Endothelial cell of umbilical vein (primary cell): ENCODE results near the gene FUBP3. TPM values are rescaled to one million over a fixed set of nuclear protein-coding genes. Genes with fewer than 3 reads are reported as not detected.

ENCODE experiments used
- BruUV-seq: library from RNA; stranded (reverse); fragments of 400-500 nt; replicated peaks from 2 replicates; lab custom pipeline; 2021; lab: Mats Ljungman, UMichigan
- CTCF ChIA-PET: fragments of 300-600, 350-600 bp; sonication (Branson Sonifier 250); formaldehyde crosslinking; loops from one replicate; lab custom pipeline; 2021; ENCODE audit warnings: antibody characterized with exemption, inconsistent platforms; lab: Charles Lee
- POLR2A ChIA-PET: fragments of 300-600, 350-600 bp; sonication (Branson Sonifier 250); formaldehyde crosslinking; loops from one replicate; lab custom pipeline; 2021; ENCODE audit warnings: antibody characterized with exemption, inconsistent platforms; lab: Charles Lee
- DNase-seq: peaks from one replicate; pipeline ENCODE4 v3.0.0-alpha.2; 2011; ENCODE audit warnings: low read depth, low spot score
- FAIRE-seq: peaks from 2 replicates; lab custom pipeline; 2011; peaks lifted over from hg19 to GRCh38; lab: Jason Lieb, UNC
- H2AFZ ChIP-seq: 2 replicates; pipeline ENCODE4 v1.6.0; 2012; ENCODE audit warnings: low read depth, low read length, control low read depth, inconsistent platforms
- H3K27ac ChIP-seq: 2 replicates; pipeline ENCODE4 v1.5.1; 2011; ENCODE audit warnings: low read depth, mild to moderate bottlenecking, control low read depth, low read length, moderate library complexity; ENCODE audit not compliant: insufficient read depth
- H3K27me3 ChIP-seq, 2 experiments: 2 replicates each; pipeline versions ENCODE4 v1.6.0 to v1.6.1; 2011; ENCODE audit warnings: low read length in 2 of 2, mixed read lengths in 1 of 2; ENCODE audit not compliant: control insufficient read depth in 2 of 2, insufficient read depth in 2 of 2
- H3K36me3 ChIP-seq, 2 experiments: 2 replicates in 1 of 2; 3 replicates in 1 of 2; pipeline ENCODE4 v1.5.1; 2011; ENCODE audit warnings: low read length in 2 of 2, mild to moderate bottlenecking in 1 of 2, moderate library complexity in 1 of 2; ENCODE audit not compliant: control insufficient read depth in 2 of 2, insufficient read depth in 2 of 2; ENCODE audit errors: extremely low read depth in 1 of 2
- H3K4me1 ChIP-seq: 3 replicates; pipeline ENCODE4 v1.5.1; 2011; ENCODE audit warnings: mild to moderate bottlenecking, low read length; ENCODE audit not compliant: control insufficient read depth, insufficient read depth; ENCODE audit errors: extremely low read depth
- H3K4me2 ChIP-seq: 2 replicates; pipeline ENCODE4 v1.6.1; 2011; ENCODE audit warnings: low read length, control low read depth, mixed read lengths; ENCODE audit not compliant: insufficient read depth
- H3K4me3 ChIP-seq, 3 experiments: fragments of 200-600 bp in 1 of 3; sonication (generic), shearing (Covaris generic) in 1 of 3; replicated peaks in 1 of 3; 2 replicates each; pipeline ENCODE4 v1.5.1; 2011 to 2016; ENCODE audit warnings: control low read depth in 3 of 3, low read length in 3 of 3, mild to moderate bottlenecking in 2 of 3, inconsistent platforms in 1 of 3, low read depth in 1 of 3, moderate library complexity in 1 of 3; ENCODE audit not compliant: insufficient read depth in 1 of 3
- H3K79me2 ChIP-seq: 2 replicates; pipeline ENCODE4 v1.6.0; 2012; ENCODE audit warnings: low read length, inconsistent platforms; ENCODE audit not compliant: control insufficient read depth, insufficient read depth
- H3K9ac ChIP-seq: replicated peaks from 2 replicates; pipeline ENCODE3; 2011; ENCODE audit warnings: low read length, control low read depth; ENCODE audit not compliant: insufficient read depth; ENCODE audit errors: extremely low read depth
- H3K9me1 ChIP-seq: replicated peaks from 3 replicates; pipeline ENCODE4 v1.6.0; 2011; ENCODE audit warnings: mild to moderate bottlenecking, low read length; ENCODE audit not compliant: control insufficient read depth, insufficient read depth; ENCODE audit errors: extremely low read depth
- H3K9me3 ChIP-seq: replicated peaks from 2 replicates; pipeline ENCODE4 v1.5.1; 2012; ENCODE audit warnings: low read length, inconsistent platforms; ENCODE audit not compliant: control insufficient read depth, insufficient read depth
- H4K20me1 ChIP-seq: replicated peaks from 2 replicates; pipeline ENCODE3; 2011; ENCODE audit warnings: mild to moderate bottlenecking, low read length; ENCODE audit not compliant: control insufficient read depth, insufficient read depth; ENCODE audit errors: extremely low read depth
- CTCF ChIP-seq, 2 donors: IDR thresholded peaks; 1 replicate in 1 of 2; 2 replicates in 1 of 2; pipeline ENCODE4 v1.5.1; 2011; ENCODE audit warnings: low read length in 2 of 2, mild to moderate bottlenecking in 2 of 2, moderate library complexity in 2 of 2, control low read depth in 1 of 2, inconsistent platforms in 1 of 2, low read depth in 1 of 2; ENCODE audit not compliant: insufficient read depth in 1 of 2; ENCODE audit errors: extremely low read depth in 1 of 2
- EZH2 ChIP-seq: IDR thresholded peaks from 2 replicates; pipeline ENCODE4 v1.6.1; 2012; ENCODE audit warnings: borderline replicate concordance, low read depth, mild to moderate bottlenecking, moderate library complexity, low read length, inconsistent platforms; ENCODE audit not compliant: severe bottlenecking
- FOS ChIP-seq: IDR thresholded peaks from 2 replicates; pipeline ENCODE4 v1.6.1; 2011; ENCODE audit warnings: mild to moderate bottlenecking, low read length, moderate library complexity, borderline replicate concordance; ENCODE audit not compliant: insufficient read depth
- GATA2 ChIP-seq: IDR thresholded peaks from 2 replicates; pipeline ENCODE4 v1.7.0; 2011; ENCODE audit warnings: low read depth, mild to moderate bottlenecking, moderate library complexity, mixed read lengths, low read length; ENCODE audit not compliant: insufficient read length, insufficient read depth
- JUN ChIP-seq: IDR thresholded peaks from 2 replicates; pipeline ENCODE4 v1.6.1; 2011; ENCODE audit warnings: borderline replicate concordance, low read depth; ENCODE audit not compliant: insufficient read length, insufficient read depth
- MAX ChIP-seq: IDR thresholded peaks from 2 replicates; pipeline ENCODE4 v1.6.1; 2011; ENCODE audit not compliant: insufficient read depth, insufficient read length
- MYC ChIP-seq: IDR thresholded peaks from one replicate; pipeline ENCODE4 v1.6.1; 2011; ENCODE audit warnings: mild to moderate bottlenecking, low read depth, low read length
- POLR2A ChIP-seq: IDR thresholded peaks from 2 replicates; pipeline ENCODE4 v1.6.1; 2012; ENCODE audit warnings: low read depth, mild to moderate bottlenecking, control low read depth, low read length
- POLR2AphosphoS5 ChIP-seq: IDR thresholded peaks from 2 replicates; pipeline ENCODE4 v1.6.1; 2012; ENCODE audit warnings: low read depth, mild to moderate bottlenecking, control low read depth, low read length, moderate library complexity; ENCODE audit not compliant: insufficient read depth
- dilution Hi-C: fragments of 300-500 bp; cut with MboI; formaldehyde crosslinking; loops from one replicate; pipeline ENCODE4 v1.15.0; 2019; ENCODE audit warnings: low sequenced_read_pairs; ENCODE audit not compliant: extremely low pct_ligation_motif_present
- intact Hi-C: fragments of 100-400 bp; cut with micrococcal nuclease; formaldehyde crosslinking; loops from one replicate; pipeline ENCODE4 v1.10.0; 2022
- polyA plus RNA-seq, 4 experiments: library from polyadenylated mRNA; depleted of rRNA in 3 of 4; stranded (reverse) in 3 of 4; unstranded in 1 of 4; fragments of >200 nt; gene quantifications; 2 replicates each; pipeline versions ENCODE4 v1.2.1 to v1.2.3, GENCODE V29; 2011 to 2012; ENCODE audit warnings: missing spikeins in 1 of 4
- total RNA-seq: library from RNA; stranded (reverse); gene quantifications from 2 replicates; pipeline ENCODE4 v1.2.3, GENCODE V29; 2021

FUBP3 gene
- total and polyA plus RNA-seq, 2 donors (not counting 3 experiments of a cell fraction or from before 2014, with no cell fraction given): 19.4 to 50.9 TPM

GRCh38 chr9:130608554-130609134 is 29.3 kb downstream of the FUBP3 start:
- BruUV-seq: no TSS peak
- Histone ChIP-seq H3K4me2 (no peak overlapping the region), H3K36me3 (peaks cover 3 to 5% of the 10 kb centered on the region in 2 experiments), H3K9me1 (no peaks in the 10 kb centered on the region), H3K9me3 (no peaks in the 10 kb centered on the region), H3K9ac (no peak overlapping the region), H3K79me2 (no peaks in the 10 kb centered on the region), H3K4me1 (no peaks in the 10 kb centered on the region), H3K4me3 (no peak overlapping the region), H2AFZ (no peak overlapping the region), H4K20me1 (no peaks in the 10 kb centered on the region), H3K27me3 (no peaks in the 10 kb centered on the region), H3K27ac (no peak overlapping the region)
- dilution Hi-C loops: no loop called here
- ChIA-PET POLR2A (no interaction called here), CTCF (interaction anchor here (1.1 kb wide), 1 partner anchor 9 kb away, joined by 4 read pairs; no protein-coding TSS in a partner anchor)
- no peak for TF ChIP-seq MYC
- TF ChIP-seq JUN: no peak
- TF ChIP-seq MAX: no peak
- TF ChIP-seq CTCF (IDR thresholded peaks at IDR 0.05; ENCODE audit: extremely low read depth in 1 of 2, insufficient read depth in 1 of 2, low read depth in 1 of 2, low read length in 2 of 2): no peak
- no peak for TF ChIP-seq POLR2AphosphoS5
- TF ChIP-seq GATA2: no peak
- no peak for TF ChIP-seq POLR2A
- TF ChIP-seq EZH2: no peak
- TF ChIP-seq FOS: no peak
- FAIRE-seq: no peak
- intact Hi-C loops: no loop called here
- no peak for DNase-seq
